Colonic mucosa (tissue), 4 donors: ENCODE measurements around the gene NOX4. TPM values are rescaled to one million over a fixed set of nuclear protein-coding genes. Genes with fewer than 3 reads are reported as not detected.
"Not testable (repeated sequence)": the region's sequence is repeated elsewhere in the genome, so short reads cannot be mapped to it uniquely, and the experiment has no call there.

Experiments used
- DNase-seq: peaks from one replicate; pipeline ENCODE4 v3.0.0-alpha.2; 2020
- H3K27ac ChIP-seq: fragments of 200-600 bp; one replicate; pipeline ENCODE4 v1.8.0; 2021
- H3K27me3 ChIP-seq: fragments of 200-600 bp; one replicate; pipeline ENCODE4 v1.8.0; 2021
- H3K36me3 ChIP-seq: fragments of 200-600 bp; one replicate; pipeline ENCODE4 v1.8.0; 2021
- H3K4me1 ChIP-seq: fragments of 200-600 bp; one replicate; pipeline ENCODE4 v1.8.0; 2021; ENCODE audit warnings: mild to moderate bottlenecking
- H3K4me3 ChIP-seq: fragments of 200-600 bp; one replicate; pipeline ENCODE4 v1.8.0; 2021
- H3K9ac ChIP-seq, 2 donors: one replicate each; pipeline ENCODE4 v1.7.0; 2013; ENCODE audit warnings: control low read depth in 2 of 2, low read depth in 2 of 2, low read length in 2 of 2
- H3K9me3 ChIP-seq: fragments of 200-600 bp; one replicate; pipeline ENCODE4 v1.8.0; 2021
- intact Hi-C: fragments of 100-400 bp; cut with DNase I; formaldehyde crosslinking; loops from one replicate; pipeline ENCODE4 v1.14.1; 2022
- total RNA-seq, 2 donors: library from RNA; stranded (reverse); fragmentation: NEBNext Ultra II Directional in 1 of 2; extraction: Animal tissue kit (Norgen Biotek cat#: 25700) in 1 of 2; gene quantifications; one replicate each; pipeline ENCODE4 v1.2.1, GENCODE V29; 2021
- TF ChIP-seq, protein P1 (sequence below): fragments of 200-600 bp; IDR thresholded peaks from one replicate; pipeline ENCODE4 v1.8.0; 2022; ENCODE audit warnings: antibody characterized with exemption, mild to moderate bottlenecking
- donor health status: healthy.
- donor health status: DM: no; HTN: no; CAD: no.
- donor health status: DM: no; HTN: no; CAD: no.

Gene NOX4
- total RNA-seq, 2 donors from 2014 or later: 0.35 TPM; not detected in 1

DNA sequence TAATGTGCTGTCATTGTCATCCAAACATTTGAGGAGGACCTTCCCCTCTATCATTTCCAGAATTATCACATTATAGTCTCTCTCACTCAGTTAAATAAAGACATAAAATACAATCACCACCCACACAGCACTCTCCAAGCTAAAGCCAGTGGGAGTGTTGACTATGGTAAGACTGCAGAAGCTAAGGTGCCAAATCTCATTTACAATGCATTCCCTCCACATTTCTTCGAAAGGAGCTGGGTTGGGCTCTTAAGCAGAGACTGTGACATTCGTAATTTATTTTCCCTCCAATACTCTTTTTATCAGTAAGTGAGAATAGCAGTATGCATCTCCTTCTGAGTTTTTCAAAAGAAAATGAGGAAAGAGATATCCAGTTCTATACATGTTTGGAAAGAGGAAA is 74.2 kb downstream of the NOX4 start:
- intact Hi-C loops: no loop called here
- no peaks in the 10 kb centered on the region for H3K36me3 ChIP-seq
- TF ChIP-seq, protein P1, sequence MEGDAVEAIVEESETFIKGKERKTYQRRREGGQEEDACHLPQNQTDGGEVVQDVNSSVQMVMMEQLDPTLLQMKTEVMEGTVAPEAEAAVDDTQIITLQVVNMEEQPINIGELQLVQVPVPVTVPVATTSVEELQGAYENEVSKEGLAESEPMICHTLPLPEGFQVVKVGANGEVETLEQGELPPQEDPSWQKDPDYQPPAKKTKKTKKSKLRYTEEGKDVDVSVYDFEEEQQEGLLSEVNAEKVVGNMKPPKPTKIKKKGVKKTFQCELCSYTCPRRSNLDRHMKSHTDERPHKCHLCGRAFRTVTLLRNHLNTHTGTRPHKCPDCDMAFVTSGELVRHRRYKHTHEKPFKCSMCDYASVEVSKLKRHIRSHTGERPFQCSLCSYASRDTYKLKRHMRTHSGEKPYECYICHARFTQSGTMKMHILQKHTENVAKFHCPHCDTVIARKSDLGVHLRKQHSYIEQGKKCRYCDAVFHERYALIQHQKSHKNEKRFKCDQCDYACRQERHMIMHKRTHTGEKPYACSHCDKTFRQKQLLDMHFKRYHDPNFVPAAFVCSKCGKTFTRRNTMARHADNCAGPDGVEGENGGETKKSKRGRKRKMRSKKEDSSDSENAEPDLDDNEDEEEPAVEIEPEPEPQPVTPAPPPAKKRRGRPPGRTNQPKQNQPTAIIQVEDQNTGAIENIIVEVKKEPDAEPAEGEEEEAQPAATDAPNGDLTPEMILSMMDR: no peak
- H3K27me3 ChIP-seq: no peaks in the 10 kb centered on the region
- H3K9ac ChIP-seq: no peak overlapping the region
- H3K4me3 ChIP-seq: no peak overlapping the region
- H3K9me3 ChIP-seq: no peaks in the 10 kb centered on the region
- no peaks in the 10 kb centered on the region for H3K4me1 ChIP-seq
- no peak overlapping the region for H3K27ac ChIP-seq
- no peak for DNase-seq

DNA sequence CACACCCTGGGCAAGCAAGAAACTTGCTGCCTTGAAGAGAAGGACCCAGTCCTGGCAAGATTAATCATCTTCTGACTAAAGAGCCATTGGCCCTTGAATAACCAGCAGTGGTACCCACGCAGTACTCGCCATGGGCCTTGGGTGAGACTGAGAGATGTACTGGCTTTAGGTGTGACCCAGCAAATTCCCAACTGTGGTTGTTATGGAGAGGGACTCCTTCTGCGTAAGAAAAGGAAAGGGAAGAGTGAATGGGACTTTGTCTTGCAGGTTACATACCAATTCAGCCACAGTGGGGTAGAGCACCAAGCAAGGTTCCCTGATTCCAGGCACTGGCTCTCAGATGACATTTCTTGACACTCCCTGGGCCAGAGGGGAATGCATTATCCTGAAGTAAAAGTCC is 80.1 kb downstream of the NOX4 start:
- H3K4me3 ChIP-seq, H3K9me3 ChIP-seq, H3K9ac ChIP-seq, H3K27ac ChIP-seq, H3K4me1 ChIP-seq, H3K27me3 ChIP-seq, intact Hi-C loops, DNase-seq, H3K36me3 ChIP-seq: not testable (repeated sequence)

- H3K9ac ChIP-seq, H3K4me3 ChIP-seq, H3K4me1 ChIP-seq, H3K27me3 ChIP-seq, intact Hi-C loops, H3K36me3 ChIP-seq, H3K27ac ChIP-seq, H3K9me3 ChIP-seq, DNase-seq: not testable (repeated sequence)
Observed at GRCh38 chr11:89410666-89411065, 80.5 kb downstream of the NOX4 start.

DNA sequence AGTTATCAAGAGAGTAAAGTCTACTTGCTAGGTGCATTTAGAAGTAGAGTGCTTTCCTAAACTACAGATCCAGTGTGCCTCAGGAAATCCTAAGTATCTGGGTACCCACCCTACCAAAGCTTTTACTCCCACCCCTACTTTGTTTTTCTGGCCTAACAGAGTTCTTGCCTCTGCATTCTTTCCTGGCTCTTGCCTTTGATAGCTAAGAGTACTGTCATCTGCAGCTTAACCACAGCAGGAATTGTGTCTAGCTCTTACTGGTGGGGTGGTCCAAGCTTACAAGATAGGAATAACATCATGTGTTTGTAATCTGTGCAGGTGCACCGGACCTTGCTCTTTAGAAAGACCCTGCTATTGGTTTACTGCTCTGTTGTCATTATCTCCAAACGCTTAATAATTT is 82.7 kb downstream of the NOX4 start:
- DNase-seq, H3K4me3 ChIP-seq, H3K9ac ChIP-seq, intact Hi-C loops, H3K27me3 ChIP-seq, H3K9me3 ChIP-seq, H3K4me1 ChIP-seq, H3K27ac ChIP-seq, H3K36me3 ChIP-seq: not testable (repeated sequence)

DNA sequence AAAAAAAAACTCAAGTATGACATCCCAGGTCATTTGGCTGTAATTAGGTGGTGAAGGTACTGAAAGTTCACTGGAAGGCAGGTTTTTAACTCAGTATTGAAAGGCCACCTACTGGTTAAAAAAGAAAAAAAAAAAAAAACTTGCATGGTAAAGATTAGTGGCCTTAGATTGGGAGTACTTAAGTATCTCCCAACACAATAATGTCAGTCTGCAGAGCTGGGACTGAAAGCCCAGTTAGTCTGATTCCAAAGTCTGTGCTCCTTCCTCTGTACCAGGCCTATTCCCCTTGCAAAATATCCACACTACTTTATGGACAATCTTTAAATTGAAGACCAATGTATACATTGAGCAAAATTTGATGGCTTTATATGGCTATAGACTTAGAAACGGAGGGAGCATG is 85.5 kb downstream of the NOX4 start:
- H3K4me1 ChIP-seq: no peaks in the 10 kb centered on the region
- no peaks in the 10 kb centered on the region for H3K36me3 ChIP-seq
- no peak overlapping the region for H3K4me3 ChIP-seq
- no peaks in the 10 kb centered on the region for H3K27me3 ChIP-seq
- no peak for DNase-seq
- intact Hi-C loops: no loop called here
- H3K27ac ChIP-seq: no peak overlapping the region
- H3K9me3 ChIP-seq: no peaks in the 10 kb centered on the region
- no peak overlapping the region for H3K9ac ChIP-seq
- TF ChIP-seq, protein P1: no peak

- H3K27ac ChIP-seq, intact Hi-C loops, H3K27me3 ChIP-seq, H3K4me1 ChIP-seq, DNase-seq, H3K9me3 ChIP-seq, H3K4me3 ChIP-seq, H3K36me3 ChIP-seq, H3K9ac ChIP-seq: not testable (repeated sequence)
Observed at GRCh38 chr11:89391654-89392053, 99.5 kb downstream of the NOX4 start.

GRCh38 chr11:89387501-89387900 is 103.7 kb downstream of the NOX4 start:
- H3K27me3 ChIP-seq, intact Hi-C loops, H3K9ac ChIP-seq, H3K27ac ChIP-seq, H3K4me1 ChIP-seq, H3K36me3 ChIP-seq, DNase-seq, H3K4me3 ChIP-seq, H3K9me3 ChIP-seq: not testable (repeated sequence)

DNA sequence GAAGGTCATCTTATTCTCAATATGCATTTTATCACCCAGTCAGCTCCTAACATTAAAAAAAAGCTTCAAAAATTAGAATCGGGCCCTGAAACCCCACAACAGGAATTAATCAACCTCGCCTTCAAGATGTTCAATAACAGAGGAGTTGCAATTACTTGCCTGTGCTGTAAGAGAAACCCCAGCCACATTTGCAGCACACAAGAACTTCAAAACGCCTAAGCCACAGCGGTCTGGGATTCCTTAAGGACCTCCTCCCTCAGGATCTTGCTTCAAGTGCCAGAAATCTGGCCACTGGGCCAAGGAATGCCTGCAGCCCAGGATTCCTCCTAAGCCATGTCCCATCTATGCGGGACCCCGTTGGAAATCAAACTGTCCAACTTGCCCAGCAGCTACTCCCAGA is 108.2 kb downstream of the NOX4 start:
- DNase-seq, H3K36me3 ChIP-seq, H3K27me3 ChIP-seq, H3K4me1 ChIP-seq, H3K9me3 ChIP-seq, H3K27ac ChIP-seq, H3K9ac ChIP-seq, H3K4me3 ChIP-seq, intact Hi-C loops: not testable (repeated sequence)

DNA sequence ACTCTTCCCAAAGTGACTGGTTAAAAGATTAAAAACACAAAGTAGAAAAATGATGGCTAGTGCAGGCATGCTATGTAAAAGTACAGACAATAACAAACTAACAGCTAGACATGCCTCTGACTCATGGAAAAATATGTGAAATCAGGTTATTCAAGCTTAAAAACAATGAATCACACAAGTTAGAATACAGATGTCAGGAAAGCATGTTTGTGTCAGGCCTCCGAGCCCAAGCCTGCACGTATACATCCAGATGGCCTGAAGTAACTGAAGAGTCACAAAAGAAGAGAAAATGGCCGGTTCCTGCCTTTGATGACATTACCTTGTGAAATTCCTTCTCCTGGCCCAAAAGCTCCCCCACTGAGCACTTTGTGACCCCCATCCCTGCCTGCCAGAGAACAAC is 110.1 kb downstream of the NOX4 start:
- no peaks in the 10 kb centered on the region for H3K9me3 ChIP-seq
- no peak overlapping the region for H3K4me3 ChIP-seq
- H3K36me3 ChIP-seq: no peaks in the 10 kb centered on the region
- H3K4me1 ChIP-seq: no peaks in the 10 kb centered on the region
- H3K27me3 ChIP-seq: no peaks in the 10 kb centered on the region
- TF ChIP-seq, protein P1: no peak
- H3K27ac ChIP-seq: no peak overlapping the region
- intact Hi-C loops: no loop called here
- no peak overlapping the region for H3K9ac ChIP-seq
- no peak for DNase-seq

GRCh38 chr11:89379976-89380771 is 111.0 kb downstream of the NOX4 start:
- H3K4me1 ChIP-seq, H3K27me3 ChIP-seq, H3K27ac ChIP-seq, intact Hi-C loops, H3K9me3 ChIP-seq, H3K9ac ChIP-seq, H3K36me3 ChIP-seq, H3K4me3 ChIP-seq, DNase-seq: not testable (repeated sequence)

- H3K36me3 ChIP-seq, H3K27me3 ChIP-seq, H3K9ac ChIP-seq, H3K4me3 ChIP-seq, H3K9me3 ChIP-seq, H3K27ac ChIP-seq, intact Hi-C loops, H3K4me1 ChIP-seq, DNase-seq: not testable (repeated sequence)
Observed at GRCh38 chr11:89378986-89379385, 112.2 kb downstream of the NOX4 start.
